ENCODE results near the gene IDH2.

The IDH2 gene

DNA sequence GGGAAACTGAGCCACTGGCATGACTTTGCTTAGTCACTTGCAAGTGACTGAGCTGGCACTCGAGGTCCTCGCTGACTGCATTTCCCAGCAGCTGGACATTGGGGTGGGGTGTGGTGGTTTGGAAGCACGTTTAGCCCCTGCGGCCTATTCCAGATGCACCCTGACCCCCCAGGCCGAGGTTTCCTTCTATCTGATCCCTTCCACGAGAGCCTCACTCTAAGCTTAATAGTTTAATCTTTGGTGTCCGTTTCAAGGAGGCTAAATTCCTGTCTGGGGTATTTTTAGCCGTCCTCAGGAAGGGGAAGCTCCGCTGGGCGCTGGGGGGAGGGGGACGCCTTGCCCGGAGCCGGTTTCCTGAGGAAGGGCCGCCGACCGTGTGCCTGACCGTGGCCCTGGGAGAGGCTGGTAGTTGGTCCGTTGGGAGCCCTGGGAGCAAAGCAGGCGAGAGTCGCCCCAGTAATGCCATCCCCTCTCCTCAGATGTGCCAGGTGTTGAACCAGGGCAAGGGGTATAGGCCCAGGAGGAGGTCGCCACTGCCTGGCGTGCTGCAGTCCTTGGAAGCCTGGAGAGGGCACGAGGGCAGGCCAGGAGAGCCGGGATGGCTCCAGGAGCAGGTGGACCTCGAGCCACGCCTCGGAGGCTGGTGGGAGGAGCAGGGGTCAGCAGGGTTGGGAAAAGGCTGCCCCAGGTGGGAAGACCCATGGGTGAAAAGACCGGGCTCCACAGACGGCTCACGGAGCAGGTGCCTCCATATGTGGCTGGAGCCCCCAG, 37.2 kb downstream of the IDH2 start:
- TF ChIP-seq FOXP2 (optimal IDR thresholded peaks at IDR 0.05; ENCODE audit: borderline replicate concordance, extremely low read depth, extremely low read length, insufficient read depth) (peak; percentile 17), TAF1 (IDR thresholded peaks at IDR 0.05; ENCODE audit: borderline replicate concordance, insufficient read depth, low read length) (no peak)

- TF ChIP-seq REST (IDR thresholded peaks at IDR 0.05; ENCODE audit: insufficient read depth in 1 of 2, low read depth in 2 of 2, low read length in 2 of 2) (no peak), FOXP2 (optimal IDR thresholded peaks at IDR 0.05; ENCODE audit: borderline replicate concordance, extremely low read depth, extremely low read length, insufficient read depth) (no peak), SIN3A (IDR thresholded peaks at IDR 0.05; ENCODE audit: borderline replicate concordance, insufficient read depth, low read length) (no peak), POLR2AphosphoS5 (IDR thresholded peaks at IDR 0.05; ENCODE audit: low read depth, low read length) (no peak), TAF1 (IDR thresholded peaks at IDR 0.05; ENCODE audit: borderline replicate concordance, insufficient read depth, low read length) (no peak)
Observed at GRCh38 chr15:90063770-90064247, 38.5 kb downstream of the IDH2 start.

- TF ChIP-seq TAF1 (IDR thresholded peaks at IDR 0.05; ENCODE audit: borderline replicate concordance, insufficient read depth, low read length) (no peak), REST (IDR thresholded peaks at IDR 0.05; ENCODE audit: insufficient read depth in 1 of 2, low read depth in 2 of 2, low read length in 2 of 2) (no peak), POLR2AphosphoS5 (IDR thresholded peaks at IDR 0.05; ENCODE audit: low read depth, low read length) (no peak), FOXP2 (optimal IDR thresholded peaks at IDR 0.05; ENCODE audit: borderline replicate concordance, extremely low read depth, extremely low read length, insufficient read depth) (no peak), SIN3A (IDR thresholded peaks at IDR 0.05; ENCODE audit: borderline replicate concordance, insufficient read depth, low read length) (no peak)
Observed at GRCh38 chr15:90062973-90063769, 39.1 kb downstream of the IDH2 start.

DNA sequence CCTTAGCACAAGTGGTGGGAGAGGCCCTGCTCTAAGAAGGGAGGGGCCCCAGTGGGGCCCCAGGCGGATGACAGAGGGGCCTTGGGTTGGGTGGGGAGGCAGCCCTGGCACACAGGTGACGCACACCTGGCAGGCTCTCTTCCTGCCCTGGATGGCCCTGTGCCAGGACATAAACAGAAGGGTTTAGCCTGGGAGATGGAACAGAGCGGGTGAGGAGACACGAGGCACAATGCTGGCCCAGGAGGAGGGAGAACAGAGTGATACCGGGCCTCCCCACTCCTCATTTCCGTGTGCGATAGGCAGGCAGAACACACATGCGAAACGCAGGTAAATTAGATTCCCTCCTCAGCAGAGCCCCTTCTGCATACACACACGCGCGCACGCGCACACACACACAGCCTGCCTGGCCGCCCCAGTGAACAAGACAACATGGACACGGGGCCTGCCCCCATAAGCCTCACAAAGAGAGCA, 39.8 kb downstream of the IDH2 start:
- TF ChIP-seq POLR2AphosphoS5 (IDR thresholded peaks at IDR 0.05; ENCODE audit: low read depth, low read length), result no peak
- no peak for TF ChIP-seq FOXP2 (optimal IDR thresholded peaks at IDR 0.05; ENCODE audit: borderline replicate concordance, extremely low read depth, extremely low read length, insufficient read depth)
- no peak for TF ChIP-seq REST (IDR thresholded peaks at IDR 0.05; ENCODE audit: insufficient read depth in 1 of 2, low read depth in 2 of 2, low read length in 2 of 2)
- no peak for TF ChIP-seq SIN3A (IDR thresholded peaks at IDR 0.05; ENCODE audit: borderline replicate concordance, insufficient read depth, low read length)
- TF ChIP-seq TAF1 (IDR thresholded peaks at IDR 0.05; ENCODE audit: borderline replicate concordance, insufficient read depth, low read length), result no peak

DNA sequence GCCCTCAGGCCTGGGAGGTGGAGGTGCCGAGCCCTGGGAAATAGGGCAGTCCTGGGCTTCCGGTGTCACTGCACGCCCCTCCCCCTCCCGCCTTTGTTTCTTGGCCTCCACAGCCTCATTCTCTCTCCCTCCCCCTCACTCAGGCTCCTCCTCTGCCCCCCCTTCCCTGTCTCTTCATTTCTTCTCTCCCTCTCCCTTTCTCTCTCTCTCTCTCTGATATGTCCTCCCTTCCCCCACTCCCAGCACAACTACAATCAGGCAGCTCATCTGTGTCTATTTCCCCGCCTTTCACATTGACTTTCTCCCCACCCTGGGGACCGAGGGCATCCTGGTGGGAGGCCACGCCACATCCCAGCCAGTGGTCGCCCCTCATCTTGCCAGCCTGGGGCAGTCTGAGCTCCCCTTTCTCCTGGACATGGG, 40.2 kb downstream of the IDH2 start:
- no peak for TF ChIP-seq SIN3A (IDR thresholded peaks at IDR 0.05; ENCODE audit: borderline replicate concordance, insufficient read depth, low read length)
- TF ChIP-seq TAF1 (IDR thresholded peaks at IDR 0.05; ENCODE audit: borderline replicate concordance, insufficient read depth, low read length), result no peak
- no peak for TF ChIP-seq REST (IDR thresholded peaks at IDR 0.05; ENCODE audit: insufficient read depth in 1 of 2, low read depth in 2 of 2, low read length in 2 of 2)
- TF ChIP-seq FOXP2 (optimal IDR thresholded peaks at IDR 0.05; ENCODE audit: borderline replicate concordance, extremely low read depth, extremely low read length, insufficient read depth), result no peak
- no peak for TF ChIP-seq POLR2AphosphoS5 (IDR thresholded peaks at IDR 0.05; ENCODE audit: low read depth, low read length)

All from PFSK-1 (cell line).